ENCODE data around the gene THSD4.

THSD4 gene

DNA sequence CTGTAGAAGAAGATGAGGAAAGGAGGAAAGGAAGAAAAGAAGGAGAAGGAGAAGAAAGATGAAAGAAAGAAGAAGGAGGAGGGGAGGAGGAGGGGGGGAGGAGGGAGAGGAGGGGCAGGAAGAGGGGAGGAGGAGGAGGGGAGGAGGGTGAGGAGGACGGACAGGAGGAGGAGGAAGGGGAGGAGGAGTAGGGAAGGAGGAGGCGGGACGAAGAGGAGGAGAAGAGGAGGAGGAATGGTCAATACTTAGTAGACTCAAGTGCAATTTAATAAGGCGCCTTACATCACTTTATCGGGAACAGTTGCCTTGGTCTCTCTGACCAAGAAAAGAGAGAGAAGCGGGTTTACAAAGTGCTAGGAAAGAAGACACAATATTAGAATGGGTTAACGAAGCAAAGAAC is 671.4 kb downstream of the THSD4 start:
- TF ChIP-seq, protein P1, sequence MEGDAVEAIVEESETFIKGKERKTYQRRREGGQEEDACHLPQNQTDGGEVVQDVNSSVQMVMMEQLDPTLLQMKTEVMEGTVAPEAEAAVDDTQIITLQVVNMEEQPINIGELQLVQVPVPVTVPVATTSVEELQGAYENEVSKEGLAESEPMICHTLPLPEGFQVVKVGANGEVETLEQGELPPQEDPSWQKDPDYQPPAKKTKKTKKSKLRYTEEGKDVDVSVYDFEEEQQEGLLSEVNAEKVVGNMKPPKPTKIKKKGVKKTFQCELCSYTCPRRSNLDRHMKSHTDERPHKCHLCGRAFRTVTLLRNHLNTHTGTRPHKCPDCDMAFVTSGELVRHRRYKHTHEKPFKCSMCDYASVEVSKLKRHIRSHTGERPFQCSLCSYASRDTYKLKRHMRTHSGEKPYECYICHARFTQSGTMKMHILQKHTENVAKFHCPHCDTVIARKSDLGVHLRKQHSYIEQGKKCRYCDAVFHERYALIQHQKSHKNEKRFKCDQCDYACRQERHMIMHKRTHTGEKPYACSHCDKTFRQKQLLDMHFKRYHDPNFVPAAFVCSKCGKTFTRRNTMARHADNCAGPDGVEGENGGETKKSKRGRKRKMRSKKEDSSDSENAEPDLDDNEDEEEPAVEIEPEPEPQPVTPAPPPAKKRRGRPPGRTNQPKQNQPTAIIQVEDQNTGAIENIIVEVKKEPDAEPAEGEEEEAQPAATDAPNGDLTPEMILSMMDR (IDR thresholded peaks at IDR 0.05; ENCODE audit: control insufficient read depth, extremely low read depth, insufficient read depth), result no peak

DNA sequence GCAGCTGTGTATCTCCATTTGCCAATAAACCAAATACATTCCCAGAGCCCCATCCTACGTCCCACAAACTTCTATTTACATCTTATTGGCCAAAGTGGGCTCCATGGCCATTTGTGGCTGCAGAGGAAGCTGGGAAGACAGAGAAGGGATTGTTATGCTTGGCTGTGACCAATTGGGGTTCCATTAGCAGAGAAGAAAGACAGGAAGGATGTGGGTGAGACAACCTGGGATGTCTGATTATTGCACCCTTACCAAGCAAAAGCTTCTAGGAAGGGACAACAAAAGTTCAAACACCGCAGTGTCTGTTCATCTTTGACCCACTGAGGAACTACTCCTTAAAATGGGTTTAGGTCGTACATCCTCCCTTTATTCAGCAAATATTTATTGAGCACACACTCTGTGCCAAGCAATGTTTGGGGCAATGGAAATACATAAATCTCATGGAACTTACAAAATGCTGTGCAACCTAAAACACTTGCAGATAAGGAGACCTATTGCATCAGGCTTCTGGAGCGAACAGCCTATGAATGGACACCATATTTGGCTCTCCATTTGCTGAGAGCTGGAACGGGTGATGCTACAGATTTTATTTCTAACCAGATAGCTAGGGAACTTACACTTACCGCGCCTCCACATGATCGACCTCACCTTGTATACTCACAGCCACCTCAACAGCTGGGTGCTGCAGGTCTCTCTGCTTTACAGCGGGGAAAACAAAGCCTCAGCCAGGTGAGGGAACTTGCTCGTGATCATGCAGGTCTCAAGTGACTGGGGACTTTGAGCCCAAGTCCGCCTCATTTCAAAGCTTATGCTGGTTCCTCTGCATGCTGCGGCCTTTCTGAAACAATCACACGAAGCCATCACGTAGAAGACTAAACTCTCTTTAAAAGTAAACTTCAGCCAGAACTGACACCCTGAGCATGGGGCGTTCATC is 673.6 kb downstream of the THSD4 start:
- no peak for DNase-seq (ENCODE audit: low read depth)
- TF ChIP-seq, protein P1 (IDR thresholded peaks at IDR 0.05; ENCODE audit: control insufficient read depth, extremely low read depth, insufficient read depth), result no peak
- H3K4me3 ChIP-seq (ENCODE audit: low read depth, low read length), result no peak overlapping the region

More for the DNA sequence above, 671.4 kb downstream of the THSD4 start:
- no peak for DNase-seq (ENCODE audit: low read depth)
- no peak overlapping the region for H3K4me3 ChIP-seq (ENCODE audit: low read depth, low read length)

DNA sequence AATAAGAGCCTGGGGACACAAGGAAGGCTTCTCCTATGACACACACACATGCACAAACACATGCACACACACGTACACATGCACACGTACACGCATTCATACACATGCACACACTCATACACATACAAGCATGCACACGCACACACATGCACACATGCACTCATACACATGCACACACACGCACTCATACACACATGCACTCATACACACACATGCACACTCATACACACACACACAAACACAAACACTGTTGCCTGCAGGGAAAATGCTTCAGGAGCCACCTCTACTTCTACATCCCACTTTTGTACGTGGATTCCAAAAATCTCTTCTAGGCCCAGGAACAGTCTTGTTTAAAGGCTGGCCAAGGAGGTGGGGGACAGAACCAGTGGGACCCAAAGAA is 674.3 kb downstream of the THSD4 start:
- TF ChIP-seq, protein P1 (IDR thresholded peaks at IDR 0.05; ENCODE audit: control insufficient read depth, extremely low read depth, insufficient read depth), result no peak
- DNase-seq (ENCODE audit: low read depth), result no peak
- no peak overlapping the region for H3K4me3 ChIP-seq (ENCODE audit: low read depth, low read length)

DNA sequence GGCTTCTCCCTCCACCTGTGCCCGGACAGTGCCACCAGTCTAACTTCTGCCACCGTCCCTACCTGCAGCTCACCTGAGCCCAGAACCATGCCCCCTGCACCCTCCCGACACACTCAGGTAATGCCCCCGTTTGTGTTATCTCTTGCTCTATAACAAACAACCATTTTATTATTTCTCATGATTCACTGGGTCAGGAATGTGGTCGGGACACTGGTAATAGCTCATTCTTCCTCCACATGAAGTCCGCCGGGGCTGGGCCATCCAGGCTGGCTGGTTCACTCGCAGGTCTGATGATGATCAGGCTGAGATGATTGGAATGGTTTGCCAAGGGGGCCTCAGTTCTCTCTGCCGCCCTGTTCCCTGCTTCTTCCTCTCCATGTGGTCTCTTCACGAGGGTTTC is 674.8 kb downstream of the THSD4 start:
- H3K4me3 ChIP-seq (ENCODE audit: low read depth, low read length), result no peak overlapping the region
- DNase-seq (ENCODE audit: low read depth), result no peak
- TF ChIP-seq, protein P1 (IDR thresholded peaks at IDR 0.05; ENCODE audit: control insufficient read depth, extremely low read depth, insufficient read depth), result no peak

DNA sequence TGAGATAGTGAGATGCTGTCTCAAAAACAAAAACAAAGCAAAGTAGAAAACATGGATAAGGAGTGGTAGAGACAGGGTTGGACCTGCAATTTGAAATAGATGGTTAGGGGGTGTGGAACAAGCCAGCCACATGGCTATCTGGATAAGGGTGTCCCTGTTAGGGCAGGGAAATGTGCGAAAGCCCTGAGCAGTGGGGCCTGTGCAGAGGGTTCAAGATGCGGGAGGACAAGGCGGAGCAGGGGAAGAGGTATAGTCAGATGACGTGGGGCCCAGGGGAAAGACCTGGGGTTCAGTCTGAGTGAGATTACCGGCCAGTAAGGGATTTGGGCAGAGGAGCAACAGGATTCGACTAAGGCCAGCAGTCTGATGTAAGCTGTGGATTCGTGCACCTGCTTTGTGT is 676.7 kb downstream of the THSD4 start:
- TF ChIP-seq, protein P1 (IDR thresholded peaks at IDR 0.05; ENCODE audit: control insufficient read depth, extremely low read depth, insufficient read depth), result no peak
- H3K4me3 ChIP-seq (ENCODE audit: low read depth, low read length), result no peak overlapping the region
- no peak for DNase-seq (ENCODE audit: low read depth)

DNA sequence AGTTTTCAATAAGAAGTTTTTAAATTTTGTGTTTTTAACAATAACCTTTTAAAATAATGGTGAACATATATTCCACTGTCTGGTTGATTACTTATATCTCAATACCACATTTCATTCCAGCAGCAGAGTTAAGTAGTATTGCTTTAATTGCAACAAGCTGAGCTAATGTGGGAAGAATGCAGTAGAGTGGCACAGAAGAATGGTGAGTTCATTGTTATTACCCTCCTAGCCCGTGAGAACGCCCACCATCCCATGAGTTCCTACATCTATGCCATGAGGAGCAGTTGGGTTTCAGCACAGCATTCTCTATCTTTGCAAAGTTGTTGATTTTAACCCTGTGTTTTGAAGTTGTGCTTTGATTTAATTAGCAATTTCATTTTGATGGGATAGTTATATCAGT is 677.2 kb downstream of the THSD4 start:
- TF ChIP-seq, protein P1 (IDR thresholded peaks at IDR 0.05; ENCODE audit: control insufficient read depth, extremely low read depth, insufficient read depth), result no peak
- no peak overlapping the region for H3K4me3 ChIP-seq (ENCODE audit: low read depth, low read length)
- DNase-seq (ENCODE audit: low read depth), result no peak
